Activated CD4-positive, alpha-beta T cell treated with anti-CD3 and anti-CD28 coated beads, Interleukin-2, amount 10 ng/mL, durations not matched to agents 7 days and 5 days (primary cell): ENCODE results near the gene MPC2. TPM values are rescaled to one million over a fixed set of nuclear protein-coding genes. Genes with fewer than 3 reads are reported as not detected.
A peak's percentile ranks its signal among the peaks of the same experiment; 100 is the strongest.
"Not testable (repeated sequence)": the region's sequence is repeated elsewhere in the genome, so short reads cannot be mapped to it uniquely, and the experiment has no call there.

Experiments
- CTCF ChIA-PET: fragments of 350-600 bp; sonication (Branson Sonifier 250); formaldehyde crosslinking; loops from one replicate; lab custom pipeline; 2021; ENCODE audit warnings: antibody characterized with exemption; lab: Charles Lee
- POLR2A ChIA-PET: fragments of 350-600 bp; sonication (Branson Sonifier 250); formaldehyde crosslinking; loops from one replicate; lab custom pipeline; 2021; ENCODE audit warnings: antibody characterized with exemption; lab: Charles Lee
- DNase-seq: peaks from one replicate; pipeline ENCODE4 v3.0.0-alpha.2; 2020
- H3K27ac Mint-ChIP-seq: one replicate; pipeline ENCODE4 v1.8.0; 2021; ENCODE audit warnings: mild to moderate bottlenecking, moderate library complexity, mixed read lengths
- H3K27me3 Mint-ChIP-seq: one replicate; pipeline ENCODE4 v1.8.0; 2021; ENCODE audit warnings: mixed read lengths
- H3K36me3 Mint-ChIP-seq: one replicate; pipeline ENCODE4 v1.8.0; 2021; ENCODE audit warnings: low read depth, mixed read lengths
- H3K4me1 Mint-ChIP-seq: one replicate; pipeline ENCODE4 v1.8.0; 2021; ENCODE audit warnings: mixed read lengths
- H3K4me3 Mint-ChIP-seq: one replicate; pipeline ENCODE4 v1.8.0; 2021; ENCODE audit warnings: mild to moderate bottlenecking, moderate library complexity, mixed read lengths
- H3K9me3 Mint-ChIP-seq: one replicate; pipeline ENCODE4 v1.8.0; 2021; ENCODE audit warnings: mixed read lengths
- total RNA-seq, 2 experiments: library from RNA; stranded (reverse); gene quantifications; one replicate each; pipeline ENCODE4 v1.2.3, GENCODE V29; 2021

MPC2 gene
- total RNA-seq, 2 experiments from 2014 or later: 51.9 to 53.0 TPM

DNA sequence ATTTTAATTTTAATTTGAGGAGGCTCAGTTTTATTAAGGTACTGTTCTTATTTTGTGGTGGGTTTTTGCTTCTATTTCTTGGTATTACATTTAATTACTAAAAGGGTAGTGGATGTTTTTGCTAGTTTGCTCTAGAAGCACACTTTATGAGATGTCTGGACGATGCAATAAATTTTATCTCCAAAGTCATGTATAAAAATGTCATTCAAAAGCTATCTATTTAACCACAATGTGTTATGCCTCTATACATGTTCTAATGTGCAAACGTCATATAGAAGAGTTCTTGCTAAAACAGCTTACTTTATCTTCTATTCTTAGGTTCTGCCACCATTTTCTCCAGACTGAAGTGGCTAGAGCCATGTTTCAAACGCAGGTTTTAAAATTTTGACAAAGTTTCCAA lies 12.9 kb upstream of the MPC2 start:
- H3K27me3 Mint-ChIP-seq: no peaks in the 10 kb centered on the region
- DNase-seq: no peak
- no peak overlapping the region for H3K27ac Mint-ChIP-seq
- H3K4me3 Mint-ChIP-seq: no peak overlapping the region
- CTCF ChIA-PET: interaction anchor here (0.7 kb wide), 1 partner anchor 15 kb away, joined by 3 read pairs; no protein-coding TSS in a partner anchor
- POLR2A ChIA-PET: no interaction called here
- peaks cover 27% of the 10 kb centered on the region for H3K36me3 Mint-ChIP-seq
- peaks cover 22% of the 10 kb centered on the region for H3K4me1 Mint-ChIP-seq
- no peaks in the 10 kb centered on the region for H3K9me3 Mint-ChIP-seq

GRCh38 chr1:167947733-167948132 lies 10.9 kb upstream of the MPC2 start:
- Mint-ChIP-seq H3K27me3 (no peaks in the 10 kb centered on the region), H3K4me1 (peaks cover 24% of the 10 kb centered on the region), H3K36me3 (peaks cover 33% of the 10 kb centered on the region), H3K4me3 (no peak overlapping the region), H3K9me3 (peaks cover 2% of the 10 kb centered on the region), H3K27ac (no peak overlapping the region)
- ChIA-PET POLR2A (no interaction called here), CTCF (interaction anchor here (0.6 kb wide), 1 partner anchor 41 kb away, joined by 3 read pairs; no protein-coding TSS in a partner anchor)
- DNase-seq: no peak

DNA sequence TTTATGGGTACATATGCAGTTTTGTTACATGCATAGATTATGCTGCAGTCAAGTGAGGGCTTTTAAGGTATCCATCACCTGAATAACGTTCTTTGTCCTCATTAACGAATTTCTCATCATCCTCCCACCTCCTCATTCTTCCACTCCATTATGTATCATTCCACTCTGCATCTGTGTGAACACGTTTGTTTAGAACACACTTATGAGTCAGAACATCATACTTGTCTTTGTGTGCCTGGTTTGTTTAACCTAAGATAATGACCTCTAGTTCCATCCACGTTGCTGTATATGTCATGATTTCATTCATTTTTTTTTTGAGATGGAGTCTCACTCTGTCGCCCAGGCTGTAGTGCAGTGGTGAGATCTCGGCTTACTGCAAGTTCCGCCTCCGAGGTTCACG lies 6.7 kb upstream of the MPC2 start:
- peaks cover 23% of the 10 kb centered on the region for H3K4me1 Mint-ChIP-seq
- no peaks in the 10 kb centered on the region for H3K27me3 Mint-ChIP-seq
- peaks cover 2% of the 10 kb centered on the region for H3K9me3 Mint-ChIP-seq
- peaks cover 32% of the 10 kb centered on the region for H3K36me3 Mint-ChIP-seq
- ChIA-PET POLR2A (no interaction called here), CTCF (no interaction called here)
- no peak overlapping the region for H3K4me3 Mint-ChIP-seq
- H3K27ac Mint-ChIP-seq: no peak overlapping the region
- no peak for DNase-seq

GRCh38 chr1:167940264-167940663 lies 3.4 kb upstream of the MPC2 start:
- no peak for DNase-seq
- Mint-ChIP-seq H3K27me3 (no peaks in the 10 kb centered on the region), H3K9me3 (peaks cover 2% of the 10 kb centered on the region), H3K4me3 (no peak overlapping the region), H3K27ac (no peak overlapping the region), H3K36me3 (peaks cover 27% of the 10 kb centered on the region), H3K4me1 (peaks cover 10% of the 10 kb centered on the region)
- CTCF ChIA-PET: interaction anchor here (0.6 kb wide), 1 partner anchor 69 kb away, joined by 3 read pairs; no protein-coding TSS in a partner anchor
- POLR2A ChIA-PET: no interaction called here

DNA sequence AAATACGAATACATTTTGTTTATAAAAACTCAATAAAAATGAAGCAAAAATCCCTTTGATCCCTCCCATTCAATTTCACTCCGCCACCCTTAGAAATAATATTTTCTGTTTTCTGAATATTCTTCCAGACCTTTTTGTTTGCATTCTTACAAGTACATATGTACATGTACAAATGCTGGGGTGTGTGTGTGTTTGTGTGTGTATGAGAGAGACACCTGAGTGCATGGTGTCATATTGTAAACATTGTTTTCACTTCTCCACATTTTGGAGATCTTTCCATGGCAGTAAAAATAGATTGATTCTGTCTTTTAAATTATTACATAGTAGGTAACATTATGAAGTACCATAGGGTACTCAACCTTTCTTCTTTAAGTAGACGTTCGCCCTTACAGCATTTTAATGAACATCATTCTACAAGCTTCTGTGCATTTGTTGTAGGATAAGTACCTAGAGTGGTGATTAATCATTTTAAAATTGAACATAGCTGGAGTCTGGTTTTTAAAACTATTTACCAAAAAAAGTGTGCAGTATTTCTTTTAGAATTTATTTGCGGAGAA lies 1.3 kb upstream of the MPC2 start:
- Mint-ChIP-seq H3K4me3 (peak overlapping the region; percentile 82), H3K27ac (peak overlapping the region; percentile 95), H3K27me3 (no peaks in the 10 kb centered on the region), H3K9me3 (no peaks in the 10 kb centered on the region), H3K4me1 (peaks cover 27% of the 10 kb centered on the region), H3K36me3 (peaks cover 11% of the 10 kb centered on the region)
- ChIA-PET POLR2A (no interaction called here), CTCF (no interaction called here)
- no peak for DNase-seq

DNA sequence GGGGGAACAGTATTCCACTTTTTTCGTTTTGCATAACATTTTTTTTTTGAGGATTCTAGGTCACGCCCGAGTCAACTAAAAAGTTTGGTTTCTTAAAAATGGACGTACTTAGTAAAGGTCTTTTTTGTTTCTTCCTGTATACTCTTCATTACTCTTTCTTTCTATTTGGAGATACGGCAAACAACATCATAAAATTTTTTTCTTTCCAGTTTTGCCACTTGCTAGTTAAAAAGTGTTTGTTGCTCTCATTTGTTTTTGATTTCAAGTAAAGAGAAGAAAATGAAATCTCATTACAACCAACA lies 788 bp upstream of the MPC2 start:
- Mint-ChIP-seq H3K36me3 (peaks cover 12% of the 10 kb centered on the region), H3K4me1 (peaks cover 29% of the 10 kb centered on the region), H3K27me3 (no peaks in the 10 kb centered on the region), H3K27ac (peak overlapping the region; percentile 95), H3K9me3 (no peaks in the 10 kb centered on the region), H3K4me3 (peak overlapping the region; percentile 82)
- ChIA-PET CTCF (interaction anchor here (0.6 kb wide), 1 partner anchor 8 kb away, joined by 3 read pairs; no protein-coding TSS in a partner anchor), POLR2A (no interaction called here)
- no peak for DNase-seq

GRCh38 chr1:167936068-167936929 lies 573 bp downstream of the MPC2 start, which contains the start of gene DCAF6:
Gene DCAF6, plus strand, starts transcription at chr1:167936683. Its CDS starts 229 bp downstream, at chr1:167936912.
- CTCF ChIA-PET: interaction anchor here (0.6 to 1.5 kb wide), 6 partner anchors 9 to 381 kb away, joined by 3 to 6 read pairs (median 3); no protein-coding TSS in a partner anchor
- Mint-ChIP-seq H3K9me3 (no peaks in the 10 kb centered on the region), H3K27me3 (no peaks in the 10 kb centered on the region), H3K27ac (peak within 1 kb of the TSS; percentile 95), H3K36me3 (peaks cover 4% of the 10 kb centered on the region), H3K4me1 (peaks cover 33% of the 10 kb centered on the region), H3K4me3 (peak within 1 kb of the TSS; percentile 82)
- DNase-seq: peak; percentile 98
- POLR2A ChIA-PET: interaction anchor here (0.9 kb wide), 2 partner anchors 220 to 299 kb away, joined by 3 read pairs; no protein-coding TSS in a partner anchor

DNA sequence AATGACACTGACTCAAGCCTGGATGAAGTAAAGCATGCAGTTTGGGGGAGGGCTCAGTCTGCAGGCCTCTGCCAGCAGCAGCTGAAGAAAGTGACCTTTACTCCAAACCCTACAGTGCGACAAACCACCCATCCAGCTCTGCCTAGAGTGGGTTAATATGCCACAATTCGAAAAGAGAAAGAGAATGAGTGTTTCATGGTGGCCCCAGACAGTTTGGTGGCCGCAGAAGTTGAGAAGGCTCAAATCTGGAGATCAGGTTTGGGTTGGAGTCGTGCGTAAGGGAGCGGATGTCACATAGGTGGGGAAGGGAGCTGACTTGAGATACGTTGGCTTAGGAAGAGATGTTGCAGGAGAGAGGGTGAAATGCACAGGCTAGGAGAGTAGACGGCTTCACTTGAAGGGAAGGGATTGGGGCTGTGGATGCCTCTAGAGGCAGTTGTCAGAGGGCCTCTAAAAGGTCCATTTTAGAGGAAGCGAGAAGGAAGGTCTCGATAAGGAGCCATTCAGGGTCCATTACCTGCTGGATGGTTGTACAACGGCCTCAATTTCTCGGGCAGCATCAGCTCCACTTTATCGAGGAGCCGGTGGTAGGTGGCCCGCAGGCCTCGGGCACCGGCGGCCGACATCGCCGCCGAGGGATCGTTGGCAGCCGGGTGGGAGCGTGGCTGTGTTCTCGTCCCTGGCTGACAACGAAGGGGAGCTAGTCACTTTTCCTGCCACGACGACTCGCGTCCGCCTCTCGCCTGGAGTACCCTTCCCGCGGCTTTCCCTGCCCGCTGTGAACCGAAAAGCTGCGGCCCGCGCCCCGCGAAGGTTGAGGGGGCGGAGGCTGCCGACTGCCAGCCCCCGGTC lies 1.4 kb downstream of the MPC2 start:
- H3K9me3 Mint-ChIP-seq: no peaks in the 10 kb centered on the region
- H3K4me1 Mint-ChIP-seq: peaks cover 33% of the 10 kb centered on the region
- H3K36me3 Mint-ChIP-seq: peaks cover 4% of the 10 kb centered on the region
- peak overlapping the region; percentile 82 for H3K4me3 Mint-ChIP-seq
- peak; percentile 54 for DNase-seq
- POLR2A ChIA-PET: interaction anchor here (0.9 kb wide), 2 partner anchors 219 to 298 kb away, joined by 3 read pairs; no protein-coding TSS in a partner anchor
- CTCF ChIA-PET: interaction anchor here (0.6 to 1.5 kb wide), 8 partner anchors 8 to 380 kb away, joined by 3 to 6 read pairs (median 3); no protein-coding TSS in a partner anchor
- peak overlapping the region; percentile 95 for H3K27ac Mint-ChIP-seq
- H3K27me3 Mint-ChIP-seq: no peaks in the 10 kb centered on the region

- no peaks in the 10 kb centered on the region for H3K27me3 Mint-ChIP-seq
- peak overlapping the region; percentile 82 for H3K4me3 Mint-ChIP-seq
- CTCF ChIA-PET: interaction anchor here (1.1 to 1.3 kb wide), 4 partner anchors 10 to 220 kb away, joined by 3 to 4 read pairs (median 3); no protein-coding TSS in a partner anchor
- H3K27ac Mint-ChIP-seq: peak overlapping the region; percentile 95
- H3K9me3 Mint-ChIP-seq: no peaks in the 10 kb centered on the region
- POLR2A ChIA-PET: no interaction called here
- DNase-seq: no peak
- peaks cover 33% of the 10 kb centered on the region for H3K4me1 Mint-ChIP-seq
- peaks cover 4% of the 10 kb centered on the region for H3K36me3 Mint-ChIP-seq
Measured at GRCh38 chr1:167934426-167935215, 2.3 kb downstream of the MPC2 start.

- H3K36me3 Mint-ChIP-seq: peaks cover 4% of the 10 kb centered on the region
- no peak overlapping the region for H3K27ac Mint-ChIP-seq
- no peaks in the 10 kb centered on the region for H3K27me3 Mint-ChIP-seq
- no peak for DNase-seq
- H3K4me1 Mint-ChIP-seq: peaks cover 32% of the 10 kb centered on the region
- H3K9me3 Mint-ChIP-seq: no peaks in the 10 kb centered on the region
- H3K4me3 Mint-ChIP-seq: no peak overlapping the region
- ChIA-PET CTCF (interaction anchor here (1.3 kb wide), 1 partner anchor 16 kb away, joined by 3 read pairs; no protein-coding TSS in a partner anchor), POLR2A (no interaction called here)
Measured at GRCh38 chr1:167933788-167934187, 3.1 kb downstream of the MPC2 start.

DNA sequence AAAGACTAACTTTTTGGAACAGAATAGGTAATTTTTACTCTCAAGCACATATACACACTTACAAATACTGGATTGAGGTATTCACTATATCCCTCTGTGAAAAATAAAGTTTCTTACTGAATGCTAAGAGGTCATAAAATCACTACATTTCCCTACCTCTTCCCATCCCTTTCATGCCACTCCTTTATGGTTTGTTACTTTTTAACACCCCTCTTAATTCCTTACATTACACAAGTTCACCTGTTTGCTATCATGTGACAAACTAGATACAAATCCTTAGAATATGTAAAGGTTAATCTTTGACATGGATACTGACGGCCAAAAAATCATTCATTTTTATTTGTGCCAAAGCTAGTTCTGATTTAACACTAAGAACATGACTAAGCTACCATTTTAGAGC lies 7.1 kb downstream of the MPC2 start:
- DNase-seq: no peak
- H3K4me3 Mint-ChIP-seq: no peak overlapping the region
- CTCF ChIA-PET: no interaction called here

GRCh38 chr1:167928919-167929318 lies 8.0 kb downstream of the MPC2 start:
- H3K27ac Mint-ChIP-seq, POLR2A ChIA-PET, DNase-seq, CTCF ChIA-PET, H3K4me3 Mint-ChIP-seq, H3K36me3 Mint-ChIP-seq, H3K9me3 Mint-ChIP-seq, H3K27me3 Mint-ChIP-seq: not testable (repeated sequence)
- H3K4me1 Mint-ChIP-seq: peaks cover 13% of the 10 kb centered on the region

More for the DNA sequence above, 7.1 kb downstream of the MPC2 start:
- Mint-ChIP-seq H3K36me3 (peaks cover 2% of the 10 kb centered on the region), H3K27ac (no peak overlapping the region), H3K27me3 (no peaks in the 10 kb centered on the region), H3K9me3 (no peaks in the 10 kb centered on the region), H3K4me1 (peaks cover 21% of the 10 kb centered on the region)
- POLR2A ChIA-PET: no interaction called here
